SK-N-MC (cell line): ENCODE results near the gene THRSP.

Source experiments
- EZH2 ChIP-seq: fragments of 200-600 bp; sonication (generic); IDR thresholded peaks from one replicate; pipeline ENCODE4 v1.6.1; 2017; ENCODE audit warnings: antibody characterized with exemption
- FOXP2 ChIP-seq: optimal IDR thresholded peaks from 2 replicates; pipeline ENCODE3; 2011; ENCODE audit warnings: mild to moderate bottlenecking, moderate library complexity; ENCODE audit not compliant: insufficient read depth; ENCODE audit errors: extremely low read length, control extremely low read depth
- POLR2AphosphoS5 ChIP-seq: IDR thresholded peaks from 2 replicates; pipeline ENCODE4 v1.6.1; 2012; ENCODE audit warnings: mild to moderate bottlenecking, low read depth, low read length, borderline replicate concordance

DNA sequence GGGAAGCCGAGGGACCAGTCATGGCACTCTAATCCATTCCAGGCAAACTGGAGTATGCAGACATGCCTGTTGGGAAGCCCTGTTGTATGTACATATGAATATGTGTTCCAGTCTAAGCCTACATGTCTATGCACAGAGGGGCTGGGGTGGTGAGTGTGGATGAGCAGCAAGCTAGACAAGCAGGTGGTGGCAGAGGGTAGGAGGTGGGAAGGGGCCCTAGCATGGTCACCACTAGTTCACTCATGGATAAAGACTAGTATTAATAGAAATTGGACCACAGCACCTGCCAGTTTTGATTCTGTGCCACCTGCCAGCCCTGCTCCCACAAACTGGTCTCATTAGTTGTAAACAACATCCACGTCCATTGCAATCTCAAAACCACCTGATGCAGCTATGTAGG is 1.5 kb downstream of the THRSP start:
- TF ChIP-seq POLR2AphosphoS5: no peak
- no peak for TF ChIP-seq EZH2
- TF ChIP-seq FOXP2: no peak
